ENCODE data around the gene HSD17B4.

HSD17B4 gene

DNA sequence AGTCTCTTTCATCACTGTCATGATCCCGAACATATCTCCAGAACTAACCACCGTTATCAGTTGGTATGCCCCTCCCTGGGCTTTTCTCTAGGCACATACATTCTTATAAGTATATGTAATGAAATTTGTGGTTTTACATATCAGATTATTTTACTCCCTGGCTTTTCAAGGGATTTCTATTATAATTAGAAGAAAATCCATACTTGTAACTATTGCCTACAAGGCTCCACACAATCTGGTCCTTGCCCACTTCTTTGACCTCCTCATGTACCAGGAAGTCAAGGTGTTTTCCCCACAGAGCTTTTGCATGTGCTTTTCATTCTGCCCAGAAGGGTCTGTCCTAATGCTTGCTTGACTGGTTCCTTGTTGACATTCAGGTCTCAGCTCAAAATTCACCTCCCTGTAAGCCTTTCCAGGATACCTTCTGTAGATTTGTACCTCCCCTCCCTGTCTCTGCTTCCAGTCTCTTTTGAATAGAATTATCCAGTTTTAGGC, 33.6 kb upstream of the HSD17B4 start:
- ATAC-seq: peak; percentile 63; the same call in 2 of the 3 replicates
- TF ChIP-seq ZNF70 (CRISPR knock-in tag; IDR thresholded peaks at IDR 0.05) (no peak), TCF4 (CRISPR knock-in tag; IDR thresholded peaks at IDR 0.05; ENCODE audit: borderline replicate concordance) (0 out of 2 replicates have a peak, but pooled peaks have one; percentile 10), ISL1 (CRISPR knock-in tag; IDR thresholded peaks at IDR 0.05) (peak; percentile 36), ZFP3 (CRISPR knock-in tag; IDR thresholded peaks at IDR 0.05) (no peak)

DNA sequence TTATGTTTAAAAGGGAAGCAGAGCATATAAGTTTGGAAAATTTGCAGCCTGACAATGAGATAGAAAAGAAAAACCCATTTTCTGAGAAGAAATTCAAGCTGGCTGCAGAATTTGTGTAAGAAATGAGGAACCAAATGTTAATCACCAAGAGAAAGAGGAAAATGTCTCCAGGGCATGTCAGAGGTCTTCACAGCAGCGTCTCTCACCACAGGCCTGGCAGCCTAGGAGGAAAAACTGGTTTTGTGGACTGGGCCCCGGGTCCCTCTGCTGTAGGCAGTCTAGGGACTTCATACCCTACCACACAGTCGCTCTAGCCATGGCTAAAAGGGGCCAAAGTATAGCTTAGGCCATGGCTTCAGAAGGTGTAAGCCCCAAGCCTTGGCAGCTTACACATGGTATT, 32.1 kb upstream of the HSD17B4 start:
- ATAC-seq: no peak
- TF ChIP-seq ISL1 (CRISPR knock-in tag; IDR thresholded peaks at IDR 0.05): no peak
- no peak for TF ChIP-seq OSR1 (CRISPR knock-in tag; IDR thresholded peaks at IDR 0.05)
- TF ChIP-seq PPARA (CRISPR knock-in tag; IDR thresholded peaks at IDR 0.05; ENCODE audit: borderline replicate concordance): no peak
- no peak for TF ChIP-seq ZFP30 (CRISPR knock-in tag; IDR thresholded peaks at IDR 0.05)
- TF ChIP-seq SNAI2 (CRISPR knock-in tag; IDR thresholded peaks at IDR 0.05): no peak
- no peak for TF ChIP-seq ZNF70 (CRISPR knock-in tag; IDR thresholded peaks at IDR 0.05)
- TF ChIP-seq ZNF565 (CRISPR knock-in tag; conservative IDR thresholded peaks at IDR 0.05; ENCODE audit: low read depth): no peak
- TF ChIP-seq CREB5 (CRISPR knock-in tag; IDR thresholded peaks at IDR 0.05; ENCODE audit: low read depth): no peak
- TF ChIP-seq CSDC2 (CRISPR knock-in tag; IDR thresholded peaks at IDR 0.05): no peak
- no peak for TF ChIP-seq ZFP3 (CRISPR knock-in tag; IDR thresholded peaks at IDR 0.05)
- TF ChIP-seq ARNTL (CRISPR knock-in tag; IDR thresholded peaks at IDR 0.05; ENCODE audit: borderline replicate concordance, low read depth): no peak
- TF ChIP-seq BACH2 (CRISPR knock-in tag; IDR thresholded peaks at IDR 0.05; ENCODE audit: borderline replicate concordance): no peak
- TF ChIP-seq, protein P1, sequence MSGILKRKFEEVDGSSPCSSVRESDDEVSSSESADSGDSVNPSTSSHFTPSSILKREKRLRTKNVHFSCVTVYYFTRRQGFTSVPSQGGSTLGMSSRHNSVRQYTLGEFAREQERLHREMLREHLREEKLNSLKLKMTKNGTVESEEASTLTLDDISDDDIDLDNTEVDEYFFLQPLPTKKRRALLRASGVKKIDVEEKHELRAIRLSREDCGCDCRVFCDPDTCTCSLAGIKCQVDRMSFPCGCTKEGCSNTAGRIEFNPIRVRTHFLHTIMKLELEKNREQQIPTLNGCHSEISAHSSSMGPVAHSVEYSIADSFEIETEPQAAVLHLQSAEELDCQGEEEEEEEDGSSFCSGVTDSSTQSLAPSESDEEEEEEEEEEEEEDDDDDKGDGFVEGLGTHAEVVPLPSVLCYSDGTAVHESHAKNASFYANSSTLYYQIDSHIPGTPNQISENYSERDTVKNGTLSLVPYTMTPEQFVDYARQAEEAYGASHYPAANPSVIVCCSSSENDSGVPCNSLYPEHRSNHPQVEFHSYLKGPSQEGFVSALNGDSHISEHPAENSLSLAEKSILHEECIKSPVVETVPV (CRISPR knock-in tag; IDR thresholded peaks at IDR 0.05): no peak
- TF ChIP-seq, protein P2, sequence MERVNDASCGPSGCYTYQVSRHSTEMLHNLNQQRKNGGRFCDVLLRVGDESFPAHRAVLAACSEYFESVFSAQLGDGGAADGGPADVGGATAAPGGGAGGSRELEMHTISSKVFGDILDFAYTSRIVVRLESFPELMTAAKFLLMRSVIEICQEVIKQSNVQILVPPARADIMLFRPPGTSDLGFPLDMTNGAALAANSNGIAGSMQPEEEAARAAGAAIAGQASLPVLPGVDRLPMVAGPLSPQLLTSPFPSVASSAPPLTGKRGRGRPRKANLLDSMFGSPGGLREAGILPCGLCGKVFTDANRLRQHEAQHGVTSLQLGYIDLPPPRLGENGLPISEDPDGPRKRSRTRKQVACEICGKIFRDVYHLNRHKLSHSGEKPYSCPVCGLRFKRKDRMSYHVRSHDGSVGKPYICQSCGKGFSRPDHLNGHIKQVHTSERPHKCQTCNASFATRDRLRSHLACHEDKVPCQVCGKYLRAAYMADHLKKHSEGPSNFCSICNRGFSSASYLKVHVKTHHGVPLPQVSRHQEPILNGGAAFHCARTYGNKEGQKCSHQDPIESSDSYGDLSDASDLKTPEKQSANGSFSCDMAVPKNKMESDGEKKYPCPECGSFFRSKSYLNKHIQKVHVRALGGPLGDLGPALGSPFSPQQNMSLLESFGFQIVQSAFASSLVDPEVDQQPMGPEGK (CRISPR knock-in tag; IDR thresholded peaks at IDR 0.05; ENCODE audit: borderline replicate concordance): no peak
- TF ChIP-seq, protein P3, sequence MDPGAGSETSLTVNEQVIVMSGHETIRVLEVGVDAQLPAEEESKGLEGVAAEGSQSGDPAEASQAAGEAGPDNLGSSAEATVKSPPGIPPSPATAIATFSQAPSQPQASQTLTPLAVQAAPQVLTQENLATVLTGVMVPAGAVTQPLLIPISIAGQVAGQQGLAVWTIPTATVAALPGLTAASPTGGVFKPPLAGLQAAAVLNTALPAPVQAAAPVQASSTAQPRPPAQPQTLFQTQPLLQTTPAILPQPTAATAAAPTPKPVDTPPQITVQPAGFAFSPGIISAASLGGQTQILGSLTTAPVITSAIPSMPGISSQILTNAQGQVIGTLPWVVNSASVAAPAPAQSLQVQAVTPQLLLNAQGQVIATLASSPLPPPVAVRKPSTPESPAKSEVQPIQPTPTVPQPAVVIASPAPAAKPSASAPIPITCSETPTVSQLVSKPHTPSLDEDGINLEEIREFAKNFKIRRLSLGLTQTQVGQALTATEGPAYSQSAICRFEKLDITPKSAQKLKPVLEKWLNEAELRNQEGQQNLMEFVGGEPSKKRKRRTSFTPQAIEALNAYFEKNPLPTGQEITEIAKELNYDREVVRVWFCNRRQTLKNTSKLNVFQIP (CRISPR knock-in tag; IDR thresholded peaks at IDR 0.05; ENCODE audit: borderline replicate concordance, low read depth): no peak
- no peak for TF ChIP-seq ZNF8 (CRISPR knock-in tag; IDR thresholded peaks at IDR 0.05)
- no peak for TF ChIP-seq TOX (CRISPR knock-in tag; IDR thresholded peaks at IDR 0.05; ENCODE audit: borderline replicate concordance)
- TF ChIP-seq, protein P4, sequence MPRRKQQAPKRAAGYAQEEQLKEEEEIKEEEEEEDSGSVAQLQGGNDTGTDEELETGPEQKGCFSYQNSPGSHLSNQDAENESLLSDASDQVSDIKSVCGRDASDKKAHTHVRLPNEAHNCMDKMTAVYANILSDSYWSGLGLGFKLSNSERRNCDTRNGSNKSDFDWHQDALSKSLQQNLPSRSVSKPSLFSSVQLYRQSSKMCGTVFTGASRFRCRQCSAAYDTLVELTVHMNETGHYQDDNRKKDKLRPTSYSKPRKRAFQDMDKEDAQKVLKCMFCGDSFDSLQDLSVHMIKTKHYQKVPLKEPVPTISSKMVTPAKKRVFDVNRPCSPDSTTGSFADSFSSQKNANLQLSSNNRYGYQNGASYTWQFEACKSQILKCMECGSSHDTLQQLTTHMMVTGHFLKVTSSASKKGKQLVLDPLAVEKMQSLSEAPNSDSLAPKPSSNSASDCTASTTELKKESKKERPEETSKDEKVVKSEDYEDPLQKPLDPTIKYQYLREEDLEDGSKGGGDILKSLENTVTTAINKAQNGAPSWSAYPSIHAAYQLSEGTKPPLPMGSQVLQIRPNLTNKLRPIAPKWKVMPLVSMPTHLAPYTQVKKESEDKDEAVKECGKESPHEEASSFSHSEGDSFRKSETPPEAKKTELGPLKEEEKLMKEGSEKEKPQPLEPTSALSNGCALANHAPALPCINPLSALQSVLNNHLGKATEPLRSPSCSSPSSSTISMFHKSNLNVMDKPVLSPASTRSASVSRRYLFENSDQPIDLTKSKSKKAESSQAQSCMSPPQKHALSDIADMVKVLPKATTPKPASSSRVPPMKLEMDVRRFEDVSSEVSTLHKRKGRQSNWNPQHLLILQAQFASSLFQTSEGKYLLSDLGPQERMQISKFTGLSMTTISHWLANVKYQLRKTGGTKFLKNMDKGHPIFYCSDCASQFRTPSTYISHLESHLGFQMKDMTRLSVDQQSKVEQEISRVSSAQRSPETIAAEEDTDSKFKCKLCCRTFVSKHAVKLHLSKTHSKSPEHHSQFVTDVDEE (CRISPR knock-in tag; IDR thresholded peaks at IDR 0.05): no peak
- no peak for TF ChIP-seq RARB (CRISPR knock-in tag; IDR thresholded peaks at IDR 0.05)

GRCh38 chr5:119426057-119426456, 26.2 kb upstream of the HSD17B4 start:
- no peak for TF ChIP-seq ZNF565 (CRISPR knock-in tag; conservative IDR thresholded peaks at IDR 0.05; ENCODE audit: low read depth)
- TF ChIP-seq, protein P3 (CRISPR knock-in tag; IDR thresholded peaks at IDR 0.05; ENCODE audit: borderline replicate concordance, low read depth): no peak

More at GRCh38 chr5:119426057-119426456, 26.2 kb upstream of the HSD17B4 start:
- ATAC-seq: no peak

All from SK-N-SH treated with all-trans-retinoic acid at 6 μM for 48 hours (cell line).